HT1080 (cell line): ENCODE results near the gene QRICH2. TPM values are rescaled to one million over a fixed set of nuclear protein-coding genes. Genes with fewer than 3 reads are reported as not detected.
"Not testable (repeated sequence)": the region's sequence is repeated elsewhere in the genome, so short reads cannot be mapped to it uniquely, and the experiment has no call there.

Source experiments
- DNase-seq: peaks from one replicate; pipeline ENCODE4 v3.0.0-alpha.2; 2015; ENCODE audit warnings: low read depth
- total RNA-seq: library from RNA; depleted of rRNA; stranded (reverse); fragments of >200 nt; shearing (Covaris generic); gene quantifications from 2 replicates; pipeline ENCODE4 v1.2.3, GENCODE V29; 2014

The QRICH2 gene
- total RNA-seq, 1 experiment from 2014 or later: 1.6 TPM

- no peak for DNase-seq
These were observed 25.8 kb upstream of the QRICH2 start for GRCh38 chr17:76333673-76334505.

GRCh38 chr17:76331083-76331482 is 23.0 kb upstream of the QRICH2 start:
- no peak for DNase-seq

GRCh38 chr17:76329664-76330063 is 21.6 kb upstream of the QRICH2 start:
- no peak for DNase-seq

- DNase-seq: no peak
These were observed 19.6 kb upstream of the QRICH2 start for GRCh38 chr17:76327696-76328095.

GRCh38 chr17:76326306-76326705 is 18.2 kb upstream of the QRICH2 start:
- no peak for DNase-seq

GRCh38 chr17:76318586-76318985 is 10.5 kb upstream of the QRICH2 start:
- no peak for DNase-seq

GRCh38 chr17:76317535-76317934 is 9.5 kb upstream of the QRICH2 start:
- no peak for DNase-seq

- no peak for DNase-seq
These were observed 6.5 kb upstream of the QRICH2 start for GRCh38 chr17:76314392-76315227.

GRCh38 chr17:76312735-76313134 is 4.7 kb upstream of the QRICH2 start:
- no peak for DNase-seq

GRCh38 chr17:76309461-76309860 is 1.4 kb upstream of the QRICH2 start:
- no peak for DNase-seq

GRCh38 chr17:76307299-76307965 is 644 bp downstream of the QRICH2 start:
- DNase-seq: no peak

GRCh38 chr17:76305135-76305454 is 3.0 kb downstream of the QRICH2 start:
- DNase-seq: not testable (repeated sequence)

GRCh38 chr17:76304226-76305134 is 3.6 kb downstream of the QRICH2 start:
- DNase-seq: no peak

GRCh38 chr17:76297436-76297835 is 10.6 kb downstream of the QRICH2 start:
- DNase-seq: no peak

- DNase-seq: no peak
These were observed 11.2 kb downstream of the QRICH2 start for GRCh38 chr17:76296889-76297288.

- no peak for DNase-seq
These were observed 11.9 kb downstream of the QRICH2 start for GRCh38 chr17:76296186-76296585.

GRCh38 chr17:76293106-76293505 is 15.0 kb downstream of the QRICH2 start:
- no peak for DNase-seq

GRCh38 chr17:76292567-76292966 is 15.5 kb downstream of the QRICH2 start:
- no peak for DNase-seq

GRCh38 chr17:76281573-76282371 is 26.3 kb downstream of the QRICH2 start:
- DNase-seq: no peak

- DNase-seq: no peak
These were observed 27.4 kb downstream of the QRICH2 start for GRCh38 chr17:76280650-76281049.
